HepG2 (cell line): Measurements from ENCODE around the gene GARIN3. TPM values are rescaled to one million over a fixed set of nuclear protein-coding genes. Genes with fewer than 3 reads are reported as not detected.

Experiments used
- ATAC-seq: fragments of 200-7000 bp; cut with Tn5 transposase; 3 replicates; pipeline ENCODE4 v1.9.1; 2020; ENCODE audit warnings: mild to moderate bottlenecking, moderate library complexity
- BruUV-seq: library from RNA; stranded (reverse); fragments of 400-500 nt; replicated peaks from 2 replicates; lab custom pipeline; 2021; lab: Mats Ljungman, UMichigan
- CTCF ChIA-PET: fragments of 300-600 bp; formaldehyde crosslinking; extraction: SDS; loops from one replicate; lab custom pipeline; 2021; ENCODE audit warnings: low total read pairs, inconsistent platforms, low intra/inter-chr PET ratio; lab: Yijun Ruan, JAX
- POLR2A ChIA-PET: fragments of 350-600 bp; sonication (Branson Sonifier 250); formaldehyde crosslinking; loops from one replicate; lab custom pipeline; 2020; ENCODE audit warnings: antibody characterized with exemption, inconsistent platforms; lab: Yijun Ruan, JAX
- DNase-seq: peaks from one replicate; pipeline ENCODE4 v3.0.0-alpha.2; 2015; ENCODE audit warnings: low spot score
- FAIRE-seq: peaks from 3 replicates; lab custom pipeline; 2011; peaks lifted over from hg19 to GRCh38; lab: Jason Lieb, UNC
- H2AFZ ChIP-seq: one replicate; pipeline ENCODE4 v1.6.1; 2011; ENCODE audit warnings: low read length, inconsistent platforms
- H3K27ac ChIP-seq: fragments of 300-600 bp; 3 replicates; pipeline ENCODE4 v1.8.0; 2011; ENCODE audit warnings: mixed run types, mild to moderate bottlenecking, mixed read lengths, low read length, inconsistent platforms; ENCODE audit not compliant: insufficient read depth; ENCODE audit errors: extremely low read length
- H3K27me3 ChIP-seq, 2 experiments: fragments of 200-600 bp in 1 of 2; 2 replicates in 1 of 2; 3 replicates in 1 of 2; pipeline versions ENCODE4 v1.6.0 to v1.8.0; 2011; ENCODE audit warnings: low read length in 2 of 2, mild to moderate bottlenecking in 2 of 2, moderate library complexity in 2 of 2, inconsistent platforms in 1 of 2; ENCODE audit not compliant: insufficient read depth in 2 of 2, control insufficient read depth in 1 of 2
- H3K36me3 ChIP-seq, 2 experiments: fragments of 200-600 bp in 1 of 2; replicated peaks in 1 of 2; 2 replicates in 1 of 2; 3 replicates in 1 of 2; pipeline versions ENCODE4 v1.5.1 to v1.8.0; 2011; ENCODE audit warnings: low read length in 2 of 2, inconsistent platforms in 1 of 2; ENCODE audit not compliant: insufficient read depth in 2 of 2, control insufficient read depth in 1 of 2
- H3K4me1 ChIP-seq: 2 replicates; pipeline ENCODE4 v1.5.1; 2012; ENCODE audit warnings: low read length, inconsistent platforms; ENCODE audit not compliant: insufficient read depth
- H3K4me2 ChIP-seq: 2 replicates; pipeline ENCODE4 v1.6.0; 2011; ENCODE audit warnings: low read depth, low read length, inconsistent platforms
- H3K4me3 ChIP-seq, 3 experiments: fragments of 200-600 bp in 1 of 3; sonication (generic), shearing (Covaris generic) in 1 of 3; replicated peaks in 1 of 3; 2 replicates each; pipeline ENCODE4 v1.5.1; 2011 to 2016; ENCODE audit warnings: low read length in 3 of 3, inconsistent platforms in 2 of 3, low read depth in 2 of 3, mild to moderate bottlenecking in 2 of 3, control low read depth in 1 of 3, mixed read lengths in 1 of 3; ENCODE audit not compliant: insufficient read depth in 1 of 3
- H3K79me2 ChIP-seq: one replicate; pipeline ENCODE4 v1.6.1; 2011; ENCODE audit warnings: low read length, inconsistent platforms; ENCODE audit not compliant: insufficient read depth
- H3K9ac ChIP-seq: 2 replicates; pipeline ENCODE4 v1.6.0; 2011; ENCODE audit warnings: mild to moderate bottlenecking, low read depth, low read length, inconsistent platforms; ENCODE audit not compliant: insufficient read depth
- H3K9me3 ChIP-seq: 2 replicates; pipeline ENCODE4 v1.5.1; 2012; ENCODE audit warnings: mild to moderate bottlenecking, low read length
- H4K20me1 ChIP-seq: 2 replicates; pipeline ENCODE4 v1.6.0; 2011; ENCODE audit warnings: inconsistent platforms, mild to moderate bottlenecking, low read length, moderate library complexity; ENCODE audit not compliant: insufficient read depth
- FOXO1 ChIP-seq: sonication (generic); formaldehyde crosslinking; IDR thresholded peaks from 2 replicates; pipeline ENCODE4 v1.4.0; 2020; ENCODE audit warnings: missing genetic modification reagents
- GFI1 ChIP-seq: sonication (generic); formaldehyde crosslinking; IDR thresholded peaks from 2 replicates; pipeline ENCODE4 v1.5.0; 2020; ENCODE audit warnings: missing genetic modification reagents, mild to moderate bottlenecking, borderline replicate concordance
- IKZF1 ChIP-seq: fragments of 450-650 bp; IDR thresholded peaks from 2 replicates; pipeline ENCODE4 v1.7.1; 2016
- IRF9 ChIP-seq: sonication (generic); formaldehyde crosslinking; IDR thresholded peaks from 2 replicates; pipeline ENCODE4 v1.8.0; 2022; ENCODE audit warnings: missing genetic modification reagents, mild to moderate bottlenecking, borderline replicate concordance
- NRL ChIP-seq: sonication (generic); formaldehyde crosslinking; IDR thresholded peaks from 2 replicates; pipeline ENCODE4 v1.5.0; 2020; ENCODE audit warnings: missing genetic modification reagents, mild to moderate bottlenecking, moderate library complexity, borderline replicate concordance
- PLRG1 ChIP-seq: fragments of 450-650 bp; conservative IDR thresholded peaks from 2 replicates; pipeline ENCODE4 v1.6.1; 2016
- RNF219 ChIP-seq: sonication (generic); formaldehyde crosslinking; IDR thresholded peaks from 2 replicates; pipeline ENCODE4 v1.5.0; 2020; ENCODE audit warnings: mild to moderate bottlenecking, missing genetic modification reagents
- SRSF4 ChIP-seq: fragments of 200-400 bp; formaldehyde crosslinking; IDR thresholded peaks from one replicate; pipeline ENCODE4 v1.6.1; 2018; ENCODE audit warnings: mild to moderate bottlenecking, low read depth, low read length, moderate library complexity; ENCODE audit not compliant: poor library complexity, severe bottlenecking
- TBP ChIP-seq: sonication (generic); formaldehyde crosslinking; IDR thresholded peaks from 2 replicates; pipeline ENCODE4 v1.5.0; 2020; ENCODE audit warnings: missing genetic modification reagents
- UBTF ChIP-seq: sonication (generic); formaldehyde crosslinking; IDR thresholded peaks from 2 replicates; pipeline ENCODE4 v1.4.0; 2020; ENCODE audit warnings: mild to moderate bottlenecking, missing genetic modification reagents
- ZMAT3 ChIP-seq: sonication (generic); formaldehyde crosslinking; conservative IDR thresholded peaks from 2 replicates; pipeline ENCODE4 v1.7.0; 2021; ENCODE audit warnings: missing genetic modification reagents
- ZNF224 ChIP-seq: sonication (generic); formaldehyde crosslinking; IDR thresholded peaks from 2 replicates; pipeline ENCODE4 v1.5.0; 2020; ENCODE audit warnings: mild to moderate bottlenecking, missing genetic modification reagents
- ZSCAN30 ChIP-seq: sonication (generic); formaldehyde crosslinking; IDR thresholded peaks from 2 replicates; pipeline ENCODE4 v1.5.0; 2020; ENCODE audit warnings: mild to moderate bottlenecking, missing genetic modification reagents
- WGBS: methylation state at CpG from one replicate; pipeline ENCODE4 v1.1.6; 2017; ENCODE audit warnings: low lambda C conversion rate; 5-methylcytosine and 5-hydroxymethylcytosine counted together
- in situ Hi-C: cut with HindIII; loops from 2 replicates; pipeline ENCODE4 v1.10.0; 2017; ENCODE audit warnings: low pct_unique_long_range_greater_than_20kb; ENCODE audit not compliant: extremely low pct_ligation_motif_present
- intact Hi-C: fragments of 100-400 bp; cut with micrococcal nuclease; formaldehyde crosslinking; loops from one replicate; pipeline ENCODE4 v1.10.0; 2022; ENCODE audit not compliant: unreplicated experiment
- polyA plus RNA-seq, 8 experiments: library from polyadenylated mRNA; depleted of rRNA in 3 of 8; stranded (reverse) in 7 of 8; unstranded in 1 of 8; fragments of >200 nt; fragmentation: Illumina TruSeq in 4 of 8; extraction: Trizol in 4 of 8; gene quantifications; 2 replicates each; pipeline versions ENCODE4 v1.2.1 to v1.2.3, GENCODE V29; 2011 to 2016; ENCODE audit warnings: low read depth in 4 of 8, missing spikeins in 1 of 8, mixed read lengths in 1 of 8; ENCODE audit not compliant: insufficient read depth in 1 of 8
- total RNA-seq, 5 experiments: library from RNA; depleted of rRNA; stranded (reverse); fragments of >200 nt; fragmentation: Illumina TruSeq; extraction: Trizol; gene quantifications; 2 replicates each; pipeline ENCODE4 v1.2.3, GENCODE V29; 2016; ENCODE audit warnings: low read depth in 1 of 5
- TF ChIP-seq, protein P1 (sequence below): fragments of 450-650 bp; IDR thresholded peaks from 2 replicates; pipeline ENCODE4 v1.6.1; 2016

The GARIN3 gene
- total and polyA plus RNA-seq, 2 of the 13 experiments (the other 11 are each of a cell fraction or from before 2014, with no cell fraction given): not detected

GRCh38 chr5:157172403-157172802, 6.3 kb upstream of the GARIN3 start (continued):
- TF ChIP-seq ZMAT3 (no peak), PLRG1 (no peak), IKZF1 (no peak), GFI1 (CRISPR knock-in tag) (no peak)
- TF ChIP-seq, all 625 proteins: peak for 0

GRCh38 chr5:157168286-157168685, 2.2 kb upstream of the GARIN3 start:
- CTCF ChIA-PET: no interaction called here
- TF ChIP-seq SRSF4 (no peak), IRF9 (CRISPR knock-in tag) (no peak), ZNF224 (no peak), TBP (CRISPR knock-in tag) (no peak), FOXO1 (CRISPR knock-in tag) (no peak), NRL (CRISPR knock-in tag) (no peak), UBTF (no peak), IKZF1 (no peak), RNF219 (CRISPR knock-in tag) (no peak), ZSCAN30 (CRISPR knock-in tag) (no peak)
- TF ChIP-seq, protein P1, sequence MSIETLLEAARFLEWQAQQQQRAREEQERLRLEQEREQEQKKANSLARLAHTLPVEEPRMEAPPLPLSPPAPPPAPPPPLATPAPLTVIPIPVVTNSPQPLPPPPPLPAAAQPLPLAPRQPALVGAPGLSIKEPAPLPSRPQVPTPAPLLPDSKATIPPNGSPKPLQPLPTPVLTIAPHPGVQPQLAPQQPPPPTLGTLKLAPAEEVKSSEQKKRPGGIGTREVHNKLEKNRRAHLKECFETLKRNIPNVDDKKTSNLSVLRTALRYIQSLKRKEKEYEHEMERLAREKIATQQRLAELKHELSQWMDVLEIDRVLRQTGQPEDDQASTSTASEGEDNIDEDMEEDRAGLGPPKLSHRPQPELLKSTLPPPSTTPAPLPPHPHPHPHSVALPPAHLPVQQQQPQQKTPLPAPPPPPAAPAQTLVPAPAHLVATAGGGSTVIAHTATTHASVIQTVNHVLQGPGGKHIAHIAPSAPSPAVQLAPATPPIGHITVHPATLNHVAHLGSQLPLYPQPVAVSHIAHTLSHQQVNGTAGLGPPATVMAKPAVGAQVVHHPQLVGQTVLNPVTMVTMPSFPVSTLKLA: no peak
- Histone ChIP-seq H3K9me3 (no peaks in the 10 kb centered on the region), H3K27ac (no peak overlapping the region), H3K79me2 (no peaks in the 10 kb centered on the region), H3K36me3 (no peaks in the 10 kb centered on the region), H2AFZ (no peak overlapping the region), H3K4me2 (no peak overlapping the region), H4K20me1 (no peaks in the 10 kb centered on the region), H3K4me3 (no peak overlapping the region), H3K4me1 (no peaks in the 10 kb centered on the region), H3K27me3 (peaks cover 1 to 22% of the 10 kb centered on the region in 2 experiments; a peak in 3 of 5 replicates), H3K9ac (no peak overlapping the region)
- FAIRE-seq (no peak), DNase-seq (no peak), ATAC-seq (no peak)
- intact Hi-C loops (no loop called here), in situ Hi-C loops (no loop called here)
- WGBS: 37% methylated on average over 5 of the region's 5 CpGs
- POLR2A ChIA-PET: no interaction called here
- BruUV-seq: no TSS peak
